Fibroblast of lung (primary cell): ENCODE measurements around the gene LHX2.

ENCODE experiments used
- EZH2 ChIP-seq: IDR thresholded peaks from 2 replicates; pipeline ENCODE4 v1.5.1; 2012; ENCODE audit warnings: low read length, control low read depth, mild to moderate bottlenecking; ENCODE audit errors: missing control alignments
- TF ChIP-seq, protein P1 (sequence below), 2 donors: IDR thresholded peaks in 1 of 2; conservative IDR thresholded peaks in 1 of 2; 1 replicate in 1 of 2; 2 replicates in 1 of 2; pipeline ENCODE4 v1.5.1; 2011 to 2012; ENCODE audit warnings: low read length in 2 of 2, control low read depth in 1 of 2, inconsistent platforms in 1 of 2, low read depth in 1 of 2, mild to moderate bottlenecking in 1 of 2

DNA sequence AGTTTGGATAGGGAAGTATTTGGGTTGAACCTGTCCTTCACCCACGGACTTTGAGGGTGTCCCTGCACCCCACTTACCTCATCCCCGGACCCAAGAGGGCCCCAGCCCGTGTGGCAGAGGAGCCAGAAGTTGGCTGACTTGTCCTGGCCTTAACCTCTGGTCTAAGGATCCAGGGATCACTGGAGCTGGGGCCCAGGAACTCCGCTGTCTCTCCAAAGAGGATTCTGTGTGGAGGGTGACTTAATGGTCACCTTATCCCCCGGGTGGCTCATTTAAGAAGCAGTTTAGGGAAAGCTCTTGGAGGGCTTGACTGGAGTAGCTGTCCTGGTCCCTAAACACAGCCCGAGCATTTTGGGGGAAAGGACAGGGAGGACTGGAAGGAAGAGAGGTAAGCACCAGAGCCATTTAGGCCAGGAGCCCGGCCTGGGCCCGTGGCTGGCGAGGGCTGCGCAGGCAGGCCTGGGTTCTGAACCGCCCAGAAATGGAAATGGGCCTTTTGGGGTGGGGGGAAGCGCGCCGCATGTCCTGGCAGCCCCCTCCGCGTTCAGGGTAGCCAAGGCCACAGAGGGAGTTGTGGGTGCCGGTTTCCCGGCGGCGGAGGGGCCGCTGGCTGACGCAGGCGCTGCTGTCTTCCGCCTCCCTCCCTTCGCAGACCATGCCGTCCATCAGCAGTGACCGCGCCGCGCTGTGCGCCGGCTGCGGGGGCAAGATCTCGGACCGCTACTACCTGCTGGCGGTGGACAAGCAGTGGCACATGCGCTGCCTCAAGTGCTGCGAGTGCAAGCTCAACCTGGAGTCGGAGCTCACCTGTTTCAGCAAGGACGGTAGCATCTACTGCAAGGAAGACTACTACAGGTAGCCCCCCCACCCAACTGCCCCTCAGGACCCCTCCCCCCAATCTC lies 2.0 kb downstream of the LHX2 start:
- TF ChIP-seq, protein P1, sequence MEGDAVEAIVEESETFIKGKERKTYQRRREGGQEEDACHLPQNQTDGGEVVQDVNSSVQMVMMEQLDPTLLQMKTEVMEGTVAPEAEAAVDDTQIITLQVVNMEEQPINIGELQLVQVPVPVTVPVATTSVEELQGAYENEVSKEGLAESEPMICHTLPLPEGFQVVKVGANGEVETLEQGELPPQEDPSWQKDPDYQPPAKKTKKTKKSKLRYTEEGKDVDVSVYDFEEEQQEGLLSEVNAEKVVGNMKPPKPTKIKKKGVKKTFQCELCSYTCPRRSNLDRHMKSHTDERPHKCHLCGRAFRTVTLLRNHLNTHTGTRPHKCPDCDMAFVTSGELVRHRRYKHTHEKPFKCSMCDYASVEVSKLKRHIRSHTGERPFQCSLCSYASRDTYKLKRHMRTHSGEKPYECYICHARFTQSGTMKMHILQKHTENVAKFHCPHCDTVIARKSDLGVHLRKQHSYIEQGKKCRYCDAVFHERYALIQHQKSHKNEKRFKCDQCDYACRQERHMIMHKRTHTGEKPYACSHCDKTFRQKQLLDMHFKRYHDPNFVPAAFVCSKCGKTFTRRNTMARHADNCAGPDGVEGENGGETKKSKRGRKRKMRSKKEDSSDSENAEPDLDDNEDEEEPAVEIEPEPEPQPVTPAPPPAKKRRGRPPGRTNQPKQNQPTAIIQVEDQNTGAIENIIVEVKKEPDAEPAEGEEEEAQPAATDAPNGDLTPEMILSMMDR (conservative IDR thresholded peaks at IDR 0.05 in 1 of 2, IDR thresholded peaks at IDR 0.05 in 1 of 2; ENCODE audit: low read depth in 1 of 2, low read length in 2 of 2), result no peak
- TF ChIP-seq EZH2, result no peak
